Stimulated activated CD4-positive, alpha-beta T cell treated with anti-CD3 and anti-CD28 coated beads, Interleukin-1b, Interleukin-23, amount 100 ng/mL, for 1 hour (primary cell): ENCODE data around the gene ZER1.
"Not testable (repeated sequence)": the region's sequence is repeated elsewhere in the genome, so short reads cannot be mapped to it uniquely, and the experiment has no call there.

ENCODE experiments used
- DNase-seq, 2 donors: peaks; one replicate each; pipeline ENCODE4 v3.0.0-alpha.2; 2020; ENCODE audit warnings: low read depth in 2 of 2

Gene ZER1

GRCh38 chr9:128787659-128788058 is 15.9 kb upstream of the ZER1 start:
- DNase-seq = no peak

- peak; percentile 78 to 81 for DNase-seq
Measured at GRCh38 chr9:128786681-128787601, 15.2 kb upstream of the ZER1 start, which contains the start of gene TBC1D13. Gene TBC1D13 (plus strand): TSS chr9:128787253. CDS start chr9:128787354, 101 bp downstream.

GRCh38 chr9:128785427-128785826 is 13.7 kb upstream of the ZER1 start:
- DNase-seq = no peak

- DNase-seq = no peak
Measured at GRCh38 chr9:128782669-128783068, 10.9 kb upstream of the ZER1 start.

- DNase-seq = no peak
Measured at GRCh38 chr9:128781187-128782070, 9.7 kb upstream of the ZER1 start.

GRCh38 chr9:128780093-128780492 is 8.4 kb upstream of the ZER1 start:
- not testable (repeated sequence) for DNase-seq

GRCh38 chr9:128774804-128775203 is 3.1 kb upstream of the ZER1 start:
- DNase-seq = no peak

GRCh38 chr9:128773049-128773448 is 1.3 kb upstream of the ZER1 start:
- no peak for DNase-seq

- no peak for DNase-seq
Measured at GRCh38 chr9:128771094-128771721, 519 bp downstream of the ZER1 start.

- DNase-seq = no peak
Measured at GRCh38 chr9:128770286-128771030, 1.3 kb downstream of the ZER1 start.

GRCh38 chr9:128768606-128769005 is 3.1 kb downstream of the ZER1 start:
- DNase-seq = no peak

GRCh38 chr9:128765499-128765898 is 6.2 kb downstream of the ZER1 start:
- no peak for DNase-seq

GRCh38 chr9:128764361-128764760 is 7.4 kb downstream of the ZER1 start:
- no peak for DNase-seq

GRCh38 chr9:128762671-128763449 is 8.9 kb downstream of the ZER1 start:
- no peak for DNase-seq

GRCh38 chr9:128757602-128758001 is 14.1 kb downstream of the ZER1 start:
- no peak for DNase-seq

- DNase-seq = no peak
Measured at GRCh38 chr9:128753627-128754026, 18.1 kb downstream of the ZER1 start.

- DNase-seq = no peak
Measured at GRCh38 chr9:128750926-128751595, 20.7 kb downstream of the ZER1 start.

GRCh38 chr9:128747241-128747640 is 24.5 kb downstream of the ZER1 start:
- DNase-seq = no peak

- DNase-seq = no peak
Measured at GRCh38 chr9:128743421-128743820, 28.3 kb downstream of the ZER1 start.

GRCh38 chr9:128742401-128742800 is 29.3 kb downstream of the ZER1 start:
- no peak for DNase-seq
